AG04450 (cell line): Measurements from ENCODE around the gene NAB1. TPM values are rescaled to one million over a fixed set of nuclear protein-coding genes. Genes with fewer than 3 reads are reported as not detected.

Experiments used
- CTCF ChIA-PET: fragments of 300-600, 350-600 bp; formaldehyde crosslinking; extraction: SDS; loops from one replicate; lab custom pipeline; 2022; ENCODE audit warnings: antibody characterized with exemption, inconsistent platforms; lab: Charles Lee
- POLR2A ChIA-PET: fragments of 350-600 bp; formaldehyde crosslinking; extraction: SDS; loops from one replicate; lab custom pipeline; 2021; ENCODE audit warnings: antibody characterized with exemption, inconsistent platforms; lab: Yijun Ruan, JAX
- DNase-seq: peaks from one replicate; pipeline ENCODE4 v3.0.0-alpha.2; 2011; ENCODE audit warnings: low read depth, low spot score
- H3K27ac ChIP-seq: one replicate; pipeline ENCODE4 v1.5.1; 2012; ENCODE audit warnings: low read depth, low read length, control low read depth
- H3K27me3 ChIP-seq: one replicate; pipeline ENCODE4 v1.6.0; 2012; ENCODE audit warnings: low read length; ENCODE audit not compliant: control insufficient read depth, insufficient read depth
- H3K4me3 ChIP-seq: 2 replicates; pipeline ENCODE4 v1.5.1; 2011; ENCODE audit warnings: mild to moderate bottlenecking, low read depth, low read length, control low read depth
- H3K9me3 ChIP-seq: 2 replicates; pipeline ENCODE4 v1.5.1; 2012; ENCODE audit warnings: low read length; ENCODE audit not compliant: control insufficient read depth, insufficient read depth
- CTCF ChIP-seq: IDR thresholded peaks from 2 replicates; pipeline ENCODE4 v1.5.1; 2011; ENCODE audit warnings: low read depth, low read length, control low read depth, inconsistent platforms
- polyA plus RNA-seq: library from polyadenylated mRNA; depleted of rRNA; stranded (reverse); fragments of >200 nt; gene quantifications from 2 replicates; pipeline ENCODE4 v1.2.3, GENCODE V29; 2011

NAB1 gene
- polyA plus RNA-seq, 1 experiment: 30.7 TPM

GRCh38 chr2:190618030-190618429 is 30.9 kb upstream of the NAB1 start:
- no peak for DNase-seq
- TF ChIP-seq CTCF: no peak
- no peak overlapping the region for H3K4me3 ChIP-seq
- H3K27ac ChIP-seq: no peak overlapping the region
- ChIA-PET POLR2A (no interaction called here), CTCF (no interaction called here)
- no peaks in the 10 kb centered on the region for H3K9me3 ChIP-seq
- no peaks in the 10 kb centered on the region for H3K27me3 ChIP-seq

GRCh38 chr2:190625691-190626090 is 23.2 kb upstream of the NAB1 start:
- Histone ChIP-seq H3K9me3 (no peaks in the 10 kb centered on the region), H3K4me3 (no peak overlapping the region), H3K27ac (no peak overlapping the region), H3K27me3 (no peaks in the 10 kb centered on the region)
- ChIA-PET POLR2A (no interaction called here), CTCF (interaction anchor here (0.7 kb wide), 1 partner anchor 294 kb away, joined by 3 read pairs; no protein-coding TSS in a partner anchor)
- TF ChIP-seq CTCF: no peak
- DNase-seq: no peak

GRCh38 chr2:190626641-190627210 is 22.2 kb upstream of the NAB1 start:
- no peak for DNase-seq
- Histone ChIP-seq H3K27ac (no peak overlapping the region), H3K9me3 (no peaks in the 10 kb centered on the region), H3K27me3 (no peaks in the 10 kb centered on the region), H3K4me3 (no peak overlapping the region)
- TF ChIP-seq CTCF: no peak
- CTCF ChIA-PET: no interaction called here
- POLR2A ChIA-PET: no interaction called here

- CTCF ChIA-PET: no interaction called here
- H3K27ac ChIP-seq: no peak overlapping the region
Measured at GRCh38 chr2:190627448-190628412, 21.2 kb upstream of the NAB1 start.

More at GRCh38 chr2:190627448-190628412, 21.2 kb upstream of the NAB1 start:
- no peak for TF ChIP-seq CTCF
- peak overlapping the region; percentile 50 for H3K4me3 ChIP-seq
- DNase-seq: no peak
- POLR2A ChIA-PET: no interaction called here
- no peaks in the 10 kb centered on the region for H3K27me3 ChIP-seq
- H3K9me3 ChIP-seq: no peaks in the 10 kb centered on the region
